DOHH2 (cell line): ENCODE measurements around the gene IL1RL2.

ENCODE experiments used
- H3F3A ChIP-seq: fragments of 200-600 bp; sonication (generic), shearing (Covaris generic); 2 replicates; pipeline ENCODE4 v1.6.0; 2016; ENCODE audit warnings: antibody characterized with exemption, mild to moderate bottlenecking; ENCODE audit not compliant: control insufficient read depth, insufficient read depth
- H3K27ac ChIP-seq: fragments of 200-600 bp; sonication (generic); 2 replicates; pipeline ENCODE4 v1.5.1; 2014; ENCODE audit warnings: low read depth, mild to moderate bottlenecking, low read length, moderate library complexity
- H3K27me3 ChIP-seq: fragments of 200-600 bp; sonication (generic); 2 replicates; pipeline ENCODE4 v1.6.1; 2014; ENCODE audit warnings: mild to moderate bottlenecking, low read length, mixed read lengths; ENCODE audit not compliant: control insufficient read depth
- H3K36me3 ChIP-seq: fragments of 200-600 bp; sonication (generic); 2 replicates; pipeline ENCODE4 v1.6.1; 2014; ENCODE audit warnings: mild to moderate bottlenecking, low read length, moderate library complexity, mixed read lengths; ENCODE audit not compliant: control insufficient read depth
- H3K4me1 ChIP-seq: fragments of 200-600 bp; sonication (generic); 2 replicates; pipeline ENCODE4 v1.6.1; 2014; ENCODE audit warnings: mild to moderate bottlenecking, low read length, mixed read lengths; ENCODE audit not compliant: control insufficient read depth
- H3K4me2 ChIP-seq: fragments of 200-600 bp; sonication (generic); 2 replicates; pipeline ENCODE4 v1.6.0; 2014; ENCODE audit warnings: mild to moderate bottlenecking, low read length, moderate library complexity
- H3K4me3 ChIP-seq: fragments of 200-600 bp; sonication (generic); 2 replicates; pipeline ENCODE4 v1.5.1; 2014; ENCODE audit warnings: mild to moderate bottlenecking, low read length, mixed read lengths
- H3K79me2 ChIP-seq: fragments of 200-600 bp; sonication (generic); 2 replicates; pipeline ENCODE4 v1.6.1; 2014; ENCODE audit warnings: mild to moderate bottlenecking, low read length, mixed read lengths; ENCODE audit not compliant: control insufficient read depth
- H3K9me2 ChIP-seq: fragments of 200-600 bp; sonication (generic); replicated peaks from 2 replicates; pipeline ENCODE4 v1.6.1; 2014; ENCODE audit warnings: mild to moderate bottlenecking, low read length, mixed read lengths; ENCODE audit not compliant: control insufficient read depth
- H3K9me3 ChIP-seq: fragments of 200-600 bp; sonication (generic); 2 replicates; pipeline ENCODE4 v1.6.1; 2014; ENCODE audit warnings: antibody characterized with exemption, low read length, mixed read lengths; ENCODE audit not compliant: control insufficient read depth, insufficient read depth
- H4K20me1 ChIP-seq: fragments of 200-600 bp; sonication (generic); 2 replicates; pipeline ENCODE4 v1.6.0; 2014; ENCODE audit warnings: low read depth, mild to moderate bottlenecking, antibody characterized with exemption, low read length, moderate library complexity; ENCODE audit not compliant: control insufficient read depth, insufficient read depth
- EZH2phosphoT487 ChIP-seq: fragments of 200-600 bp; sonication (generic); IDR thresholded peaks from 2 replicates; pipeline ENCODE4 v1.6.1; 2017; ENCODE audit warnings: borderline replicate concordance, mild to moderate bottlenecking, antibody characterized with exemption, low read length, moderate library complexity, mixed read lengths
- TF ChIP-seq, protein P1 (sequence below): fragments of 200-600 bp; sonication (generic); IDR thresholded peaks from one replicate; pipeline ENCODE4 v1.5.1; 2014; ENCODE audit warnings: antibody characterized with exemption, mild to moderate bottlenecking, low read depth, low read length; ENCODE audit not compliant: poor library complexity, severe bottlenecking

Gene IL1RL2

DNA sequence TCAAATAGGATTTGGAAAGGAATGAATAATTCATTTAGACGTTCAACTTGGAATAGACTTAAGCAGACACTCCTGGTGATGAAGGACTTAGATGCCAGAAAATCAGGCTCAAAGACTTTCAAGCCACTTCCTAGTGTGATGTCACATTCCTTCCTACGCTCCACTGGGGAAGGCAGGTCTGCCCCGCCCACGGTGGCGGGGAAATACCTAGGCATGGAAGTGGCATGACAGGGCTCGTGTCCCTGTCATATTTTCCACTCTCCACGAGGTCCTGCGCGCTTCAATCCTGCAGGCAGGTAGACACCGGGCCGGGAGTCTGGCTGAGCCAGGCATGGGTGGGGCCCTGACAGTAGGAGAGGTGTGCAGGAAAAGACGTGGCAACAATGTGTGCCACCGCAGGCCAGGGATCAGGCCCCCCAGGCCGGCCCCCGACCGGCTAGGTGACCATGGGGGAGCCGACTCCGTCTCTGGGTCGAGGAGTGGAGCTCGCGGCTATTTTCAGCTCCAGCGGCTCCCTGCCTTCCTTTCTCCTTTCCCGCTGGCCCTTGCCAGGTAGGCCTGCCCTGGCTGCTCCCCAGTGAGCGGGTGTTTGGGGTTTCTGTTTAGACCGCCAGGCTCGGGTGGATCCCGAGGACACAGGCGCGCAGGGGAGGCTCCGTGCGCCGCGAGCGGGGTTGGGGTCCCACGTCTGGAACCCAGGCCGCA is at the start of gene IL1RL2:
Gene IL1RL2, plus strand, starts transcription at position 233 of the 705 bp plus-strand sequence. CDS start 845 bp downstream, outside the sequence.
- Histone ChIP-seq H4K20me1 (no peaks in the 10 kb centered on the region), H3K27ac (no peak within 1 kb of the TSS), H3K9me3 (no peaks in the 10 kb centered on the region), H3K4me1 (no peaks in the 10 kb centered on the region), H3K9me2 (no peaks in the 10 kb centered on the region), H3K4me3 (no peak within 1 kb of the TSS), H3K4me2 (no peak within 1 kb of the TSS), H3F3A (no peaks in the 10 kb centered on the region), H3K36me3 (no peaks in the 10 kb centered on the region), H3K27me3 (no peaks in the 10 kb centered on the region), H3K79me2 (no peaks in the 10 kb centered on the region)
- no peak for TF ChIP-seq EZH2phosphoT487
- TF ChIP-seq, protein P1, sequence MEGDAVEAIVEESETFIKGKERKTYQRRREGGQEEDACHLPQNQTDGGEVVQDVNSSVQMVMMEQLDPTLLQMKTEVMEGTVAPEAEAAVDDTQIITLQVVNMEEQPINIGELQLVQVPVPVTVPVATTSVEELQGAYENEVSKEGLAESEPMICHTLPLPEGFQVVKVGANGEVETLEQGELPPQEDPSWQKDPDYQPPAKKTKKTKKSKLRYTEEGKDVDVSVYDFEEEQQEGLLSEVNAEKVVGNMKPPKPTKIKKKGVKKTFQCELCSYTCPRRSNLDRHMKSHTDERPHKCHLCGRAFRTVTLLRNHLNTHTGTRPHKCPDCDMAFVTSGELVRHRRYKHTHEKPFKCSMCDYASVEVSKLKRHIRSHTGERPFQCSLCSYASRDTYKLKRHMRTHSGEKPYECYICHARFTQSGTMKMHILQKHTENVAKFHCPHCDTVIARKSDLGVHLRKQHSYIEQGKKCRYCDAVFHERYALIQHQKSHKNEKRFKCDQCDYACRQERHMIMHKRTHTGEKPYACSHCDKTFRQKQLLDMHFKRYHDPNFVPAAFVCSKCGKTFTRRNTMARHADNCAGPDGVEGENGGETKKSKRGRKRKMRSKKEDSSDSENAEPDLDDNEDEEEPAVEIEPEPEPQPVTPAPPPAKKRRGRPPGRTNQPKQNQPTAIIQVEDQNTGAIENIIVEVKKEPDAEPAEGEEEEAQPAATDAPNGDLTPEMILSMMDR, result no peak

DNA sequence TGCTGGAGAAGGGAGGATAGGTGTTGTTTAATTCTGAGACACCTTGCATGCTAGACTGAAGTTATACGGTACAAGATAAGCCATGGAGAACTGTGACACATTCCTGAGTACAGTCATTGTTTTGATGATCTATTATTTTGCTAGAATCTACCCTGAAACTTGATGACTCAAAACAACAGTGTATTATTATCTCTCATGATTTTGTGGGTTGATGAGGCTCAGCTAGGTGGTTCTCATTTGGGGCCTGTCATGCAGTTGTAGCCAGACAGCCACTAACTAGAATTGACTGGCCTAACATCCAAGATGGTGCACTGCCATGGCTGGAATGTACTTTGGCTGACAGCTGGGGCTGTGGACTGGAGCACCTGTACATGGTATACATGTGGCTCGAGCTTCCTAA is 49.7 kb upstream of the IL1RL2 start:
- no peaks in the 10 kb centered on the region for H3K27me3 ChIP-seq
- H3F3A ChIP-seq, result no peaks in the 10 kb centered on the region
- H3K4me3 ChIP-seq, result no peak overlapping the region
- H3K4me1 ChIP-seq, result no peaks in the 10 kb centered on the region
- H3K4me2 ChIP-seq, result no peak overlapping the region
- no peaks in the 10 kb centered on the region for H3K79me2 ChIP-seq
- H4K20me1 ChIP-seq, result no peaks in the 10 kb centered on the region
- H3K36me3 ChIP-seq, result no peaks in the 10 kb centered on the region
- H3K9me3 ChIP-seq, result no peaks in the 10 kb centered on the region
- no peak for TF ChIP-seq EZH2phosphoT487
- TF ChIP-seq, protein P1, result no peak
- H3K27ac ChIP-seq, result no peak overlapping the region
- no peaks in the 10 kb centered on the region for H3K9me2 ChIP-seq

DNA sequence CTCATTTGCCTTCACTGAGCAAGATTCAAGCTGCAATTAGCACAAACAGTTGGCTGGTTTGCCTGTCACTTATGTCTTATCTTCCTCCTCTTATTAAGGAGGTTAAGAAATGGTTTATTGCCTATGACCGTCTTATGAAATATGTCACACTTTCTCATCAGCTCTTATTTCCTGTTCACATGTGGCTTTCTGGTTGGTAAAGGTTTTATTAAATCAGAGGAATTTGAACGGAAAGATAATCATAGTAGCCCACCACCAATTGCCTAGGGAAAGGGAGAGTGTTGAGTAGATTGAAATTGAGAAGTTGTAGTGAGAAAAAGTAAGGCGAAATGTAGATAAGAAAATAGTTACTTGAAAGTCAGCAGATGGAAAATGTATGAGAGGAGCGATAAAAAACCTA is 48.5 kb upstream of the IL1RL2 start:
- H4K20me1 ChIP-seq, result no peaks in the 10 kb centered on the region
- H3K4me1 ChIP-seq, result no peaks in the 10 kb centered on the region
- no peaks in the 10 kb centered on the region for H3K9me2 ChIP-seq
- no peaks in the 10 kb centered on the region for H3K9me3 ChIP-seq
- no peak overlapping the region for H3K27ac ChIP-seq
- no peaks in the 10 kb centered on the region for H3K27me3 ChIP-seq
- no peak overlapping the region for H3K4me3 ChIP-seq
- H3F3A ChIP-seq, result no peaks in the 10 kb centered on the region
- TF ChIP-seq EZH2phosphoT487, result no peak
- TF ChIP-seq, protein P1, result no peak
- H3K79me2 ChIP-seq, result no peaks in the 10 kb centered on the region
- H3K4me2 ChIP-seq, result no peak overlapping the region
- H3K36me3 ChIP-seq, result no peaks in the 10 kb centered on the region
